Effector memory CD4-positive, alpha-beta T cell (primary cell): ENCODE measurements around the gene MACC1.

Source experiments
- DNase-seq, 3 donors: peaks; one replicate each; pipeline ENCODE4 v3.0.0-alpha.2; 2020
- H3K27ac ChIP-seq: 2 replicates; pipeline ENCODE4 v1.7.0; 2013; ENCODE audit warnings: mild to moderate bottlenecking, low read length, moderate library complexity; ENCODE audit not compliant: insufficient read depth, poor library complexity, severe bottlenecking
- H3K27me3 ChIP-seq: replicated peaks from 2 replicates; pipeline ENCODE4 v1.7.0; 2013; ENCODE audit warnings: mild to moderate bottlenecking, low read length; ENCODE audit not compliant: insufficient read depth, control insufficient read depth, poor library complexity, severe bottlenecking
- H3K36me3 ChIP-seq: 2 replicates; pipeline ENCODE4 v1.7.0; 2013; ENCODE audit warnings: mild to moderate bottlenecking, low read length, moderate library complexity; ENCODE audit not compliant: control insufficient read depth, insufficient read depth
- H3K4me1 ChIP-seq: 2 replicates; pipeline ENCODE4 v1.7.0; 2013; ENCODE audit warnings: low read length, mild to moderate bottlenecking; ENCODE audit not compliant: control insufficient read depth, insufficient read depth, poor library complexity, severe bottlenecking
- H3K4me3 ChIP-seq: 2 replicates; pipeline ENCODE4 v1.7.0; 2013; ENCODE audit warnings: low read length, low read depth, mild to moderate bottlenecking; ENCODE audit not compliant: insufficient read depth, poor library complexity, severe bottlenecking
- H3K9me3 ChIP-seq: 2 replicates; pipeline ENCODE4 v1.7.0; 2013; ENCODE audit warnings: mild to moderate bottlenecking, low read length, moderate library complexity; ENCODE audit not compliant: control insufficient read depth

Gene MACC1

DNA sequence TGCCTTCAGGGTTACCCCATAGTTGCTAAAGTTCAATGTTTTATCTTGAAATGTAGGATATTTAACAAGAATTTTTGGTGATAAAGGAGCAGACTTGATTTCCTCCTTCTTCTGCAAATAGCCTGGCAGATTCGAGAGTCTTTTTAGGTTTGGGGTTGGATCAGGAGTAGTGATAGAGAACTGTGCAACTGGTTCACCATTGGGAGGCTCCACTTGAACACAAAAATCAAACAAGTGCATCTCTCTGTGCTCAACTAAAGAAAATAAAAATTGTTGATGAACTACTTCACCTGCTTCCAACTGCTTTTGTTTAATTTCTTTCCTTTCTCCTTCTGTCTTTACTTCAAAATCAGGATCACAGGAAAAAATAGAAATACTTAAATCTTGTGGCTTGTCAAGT is 58.5 kb downstream of the MACC1 start:
- no peak overlapping the region for H3K27ac ChIP-seq

DNA sequence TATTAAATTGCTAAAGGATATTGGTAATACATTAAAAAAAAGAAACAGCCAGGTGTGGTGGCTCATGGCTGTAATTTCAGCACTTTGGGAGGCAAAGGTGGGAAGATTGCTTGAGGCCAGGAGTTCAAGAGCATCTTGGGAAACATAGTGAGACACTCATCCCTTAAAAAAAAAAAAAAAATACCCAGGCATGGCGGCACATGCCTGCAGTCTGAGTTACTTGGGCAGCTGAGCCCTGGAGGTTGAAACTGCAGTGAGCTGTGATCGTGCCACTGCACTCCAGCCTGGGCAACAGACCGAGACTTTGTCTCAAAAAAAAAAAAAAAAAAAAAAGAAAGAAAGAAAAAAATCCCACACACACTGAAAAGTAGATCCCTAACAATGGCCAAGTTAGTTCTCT is 59.7 kb downstream of the MACC1 start:
- no peak for DNase-seq
- Histone ChIP-seq H3K4me1 (no peaks in the 10 kb centered on the region), H3K9me3 (no peaks in the 10 kb centered on the region), H3K36me3 (no peaks in the 10 kb centered on the region), H3K27ac (no peak overlapping the region), H3K4me3 (no peak overlapping the region), H3K27me3 (no peaks in the 10 kb centered on the region)

More for the DNA sequence above, 58.5 kb downstream of the MACC1 start:
- no peaks in the 10 kb centered on the region for H3K4me1 ChIP-seq
- H3K27me3 ChIP-seq, result no peaks in the 10 kb centered on the region
- no peaks in the 10 kb centered on the region for H3K36me3 ChIP-seq
- H3K9me3 ChIP-seq, result no peaks in the 10 kb centered on the region
- DNase-seq, result no peak
- no peak overlapping the region for H3K4me3 ChIP-seq

DNA sequence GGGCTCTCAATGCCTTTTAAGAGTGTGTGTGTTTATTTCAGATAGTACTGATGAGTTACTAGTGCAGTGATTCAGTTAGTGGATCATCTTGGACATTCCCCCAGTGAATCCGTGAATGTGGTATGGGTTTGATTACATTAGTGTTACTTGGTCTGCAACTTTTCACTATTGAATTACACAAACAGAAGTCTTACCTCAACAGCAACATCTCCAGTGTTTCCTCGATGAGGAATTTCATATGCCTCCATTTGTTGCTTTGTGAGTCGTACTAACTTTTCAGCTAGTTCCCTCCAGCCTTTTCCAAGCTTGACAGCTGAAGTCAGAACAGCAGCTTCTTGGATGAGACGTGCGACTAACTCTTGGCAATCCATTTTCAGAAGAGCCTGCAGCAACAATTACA is 63.2 kb downstream of the MACC1 start:
- H3K9me3 ChIP-seq, result no peaks in the 10 kb centered on the region
- H3K4me1 ChIP-seq, result no peaks in the 10 kb centered on the region
- DNase-seq, result no peak
- H3K4me3 ChIP-seq, result no peak overlapping the region
- H3K36me3 ChIP-seq, result no peaks in the 10 kb centered on the region
- H3K27ac ChIP-seq, result no peak overlapping the region
- H3K27me3 ChIP-seq, result no peaks in the 10 kb centered on the region

DNA sequence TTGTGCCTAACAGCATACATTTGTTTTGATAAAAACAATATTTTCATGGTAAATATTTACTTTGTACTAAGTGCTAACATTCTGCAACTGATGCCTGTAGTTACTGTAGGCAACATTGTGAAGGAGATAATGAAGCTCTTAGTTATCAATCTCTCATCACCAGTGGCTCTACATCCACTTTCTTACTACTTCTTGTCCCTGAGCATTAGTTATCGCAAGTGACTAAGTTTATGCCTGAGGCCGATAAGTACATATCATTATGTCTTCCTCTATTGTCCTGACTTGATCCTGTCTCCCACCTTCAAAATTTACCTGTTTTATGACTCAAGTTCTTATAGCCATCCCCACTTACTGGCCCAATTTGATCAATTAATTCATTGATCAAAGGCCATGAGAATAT is 63.6 kb downstream of the MACC1 start:
- DNase-seq, result no peak
- Histone ChIP-seq H3K27ac (no peak overlapping the region), H3K4me1 (no peaks in the 10 kb centered on the region), H3K9me3 (no peaks in the 10 kb centered on the region), H3K4me3 (no peak overlapping the region), H3K27me3 (no peaks in the 10 kb centered on the region), H3K36me3 (no peaks in the 10 kb centered on the region)

DNA sequence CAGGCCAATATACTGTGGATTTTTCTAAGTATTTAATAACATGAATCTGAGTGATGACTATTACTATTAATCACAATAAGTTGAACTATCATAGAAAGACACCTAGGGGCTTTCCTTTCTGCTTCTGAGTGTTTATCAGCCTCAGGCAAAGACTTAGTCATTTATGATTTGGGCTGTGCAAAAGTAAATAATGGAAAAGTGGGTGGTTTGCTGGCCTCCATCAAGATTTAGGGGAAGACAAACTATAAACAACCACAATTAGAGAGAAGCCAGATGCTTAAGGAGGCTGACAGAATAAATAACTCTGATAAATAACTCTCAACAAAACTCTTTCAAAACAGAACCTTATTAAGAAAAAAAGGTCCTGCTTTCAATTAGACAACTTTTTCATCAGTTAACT is 64.7 kb downstream of the MACC1 start:
- H3K4me3 ChIP-seq, result no peak overlapping the region

DNA sequence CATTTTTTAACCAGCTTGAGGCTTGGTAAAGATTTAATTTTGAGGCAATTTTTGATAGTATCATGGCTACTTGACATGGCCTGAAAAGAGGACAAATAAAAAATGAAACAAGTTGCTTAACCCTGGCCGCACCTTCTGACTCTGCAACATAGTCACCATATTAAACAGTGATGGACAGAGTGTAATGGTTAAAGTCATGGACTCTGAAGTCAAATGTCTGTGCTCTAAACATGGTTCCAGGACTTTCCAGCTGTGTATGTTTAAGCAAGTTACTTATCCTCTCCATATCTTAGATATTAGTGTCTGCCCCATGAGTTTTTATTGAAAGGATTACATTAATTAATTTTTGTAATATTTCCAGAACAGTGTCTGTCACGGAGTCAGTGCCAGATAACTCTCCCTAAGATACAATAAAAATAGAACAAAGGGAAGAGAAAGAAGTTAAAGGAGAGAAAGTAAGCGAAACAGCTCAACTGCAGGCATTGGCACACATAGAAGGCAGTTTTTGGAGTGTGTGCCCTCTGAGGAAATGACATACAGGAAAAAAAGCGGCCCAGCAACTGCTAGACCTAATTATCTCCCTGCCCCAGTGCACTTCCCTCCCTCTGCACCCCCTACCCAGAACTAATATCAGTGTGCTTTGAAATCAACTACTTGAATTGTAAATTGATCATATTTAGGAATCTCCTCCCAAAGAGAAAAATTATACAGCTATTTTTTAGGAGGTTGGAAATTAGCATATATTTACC is 65.3 kb downstream of the MACC1 start:
- no peaks in the 10 kb centered on the region for H3K4me1 ChIP-seq
- H3K36me3 ChIP-seq, result no peaks in the 10 kb centered on the region
- no peak overlapping the region for H3K27ac ChIP-seq
- DNase-seq, result no peak
- H3K9me3 ChIP-seq, result no peaks in the 10 kb centered on the region
- no peaks in the 10 kb centered on the region for H3K27me3 ChIP-seq
- H3K4me3 ChIP-seq, result no peak overlapping the region

More for the DNA sequence above, 64.7 kb downstream of the MACC1 start:
- no peaks in the 10 kb centered on the region for H3K36me3 ChIP-seq
- no peak overlapping the region for H3K27ac ChIP-seq
- no peaks in the 10 kb centered on the region for H3K4me1 ChIP-seq
- H3K9me3 ChIP-seq, result no peaks in the 10 kb centered on the region
- DNase-seq, result no peak
- H3K27me3 ChIP-seq, result no peaks in the 10 kb centered on the region

DNA sequence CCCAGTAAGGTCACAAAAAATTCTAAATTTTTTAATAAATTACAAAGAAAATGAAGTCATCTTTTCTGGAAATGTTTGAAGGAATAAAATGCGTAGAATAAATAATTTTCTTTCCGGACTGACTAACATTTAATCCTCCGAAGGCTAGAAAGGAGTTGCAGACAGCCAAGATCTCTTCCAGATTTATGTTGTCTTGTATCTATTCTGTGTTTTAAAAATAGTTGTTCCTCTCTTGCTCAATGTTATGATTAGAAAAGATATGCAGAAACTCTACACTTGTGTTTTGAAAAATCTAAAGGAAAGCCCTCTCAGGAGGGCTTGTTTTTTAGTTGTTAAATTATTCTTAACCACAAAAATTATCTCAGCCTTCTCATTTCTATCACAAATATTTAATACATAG is 70.7 kb downstream of the MACC1 start:
- Histone ChIP-seq H3K4me3 (no peak overlapping the region), H3K9me3 (no peaks in the 10 kb centered on the region), H3K27me3 (no peaks in the 10 kb centered on the region), H3K27ac (no peak overlapping the region), H3K4me1 (no peaks in the 10 kb centered on the region), H3K36me3 (no peaks in the 10 kb centered on the region)
- no peak for DNase-seq

DNA sequence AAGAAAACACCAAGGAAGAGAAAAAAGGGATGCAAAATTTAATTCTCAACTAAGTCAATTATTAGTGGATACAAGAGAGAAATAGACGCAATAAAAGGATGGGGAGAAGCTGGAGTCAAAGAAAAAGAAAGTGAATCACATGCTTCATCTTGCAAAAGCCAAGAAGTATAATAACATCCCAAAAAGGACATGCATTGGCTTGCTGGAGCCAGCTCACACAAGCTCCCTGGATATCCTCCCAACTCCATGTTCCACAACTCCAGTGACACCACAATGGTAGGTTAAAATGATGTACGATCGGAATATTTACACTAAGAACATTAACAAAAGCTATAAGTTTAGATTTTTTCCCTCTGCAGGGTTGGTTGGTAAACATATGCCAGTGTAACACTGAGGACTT is 72.4 kb downstream of the MACC1 start:
- Histone ChIP-seq H3K27me3 (no peaks in the 10 kb centered on the region), H3K4me3 (no peak overlapping the region), H3K27ac (no peak overlapping the region), H3K4me1 (no peaks in the 10 kb centered on the region), H3K9me3 (no peaks in the 10 kb centered on the region), H3K36me3 (no peaks in the 10 kb centered on the region)
- DNase-seq, result no peak

DNA sequence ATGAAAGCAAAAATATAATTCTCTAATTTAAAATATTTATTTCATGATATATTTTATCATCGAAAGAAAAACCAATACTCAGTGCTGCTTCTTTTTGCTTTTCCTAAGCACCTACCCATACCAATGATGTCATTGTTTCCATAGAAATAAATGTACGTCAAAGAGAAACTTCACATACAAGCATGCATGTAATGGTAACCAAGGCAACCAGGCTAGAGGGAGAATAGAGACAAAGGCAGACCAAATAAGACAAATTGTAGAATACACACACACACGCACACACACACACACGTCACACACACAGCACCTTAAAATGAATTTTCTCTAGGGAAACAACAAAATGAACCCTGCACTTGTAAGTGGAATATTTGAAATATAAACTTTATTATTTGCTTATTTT is 75.5 kb downstream of the MACC1 start:
- DNase-seq, result no peak
- Histone ChIP-seq H3K9me3 (no peaks in the 10 kb centered on the region), H3K27me3 (no peaks in the 10 kb centered on the region), H3K4me3 (no peak overlapping the region), H3K4me1 (no peaks in the 10 kb centered on the region), H3K27ac (no peak overlapping the region), H3K36me3 (no peaks in the 10 kb centered on the region)

DNA sequence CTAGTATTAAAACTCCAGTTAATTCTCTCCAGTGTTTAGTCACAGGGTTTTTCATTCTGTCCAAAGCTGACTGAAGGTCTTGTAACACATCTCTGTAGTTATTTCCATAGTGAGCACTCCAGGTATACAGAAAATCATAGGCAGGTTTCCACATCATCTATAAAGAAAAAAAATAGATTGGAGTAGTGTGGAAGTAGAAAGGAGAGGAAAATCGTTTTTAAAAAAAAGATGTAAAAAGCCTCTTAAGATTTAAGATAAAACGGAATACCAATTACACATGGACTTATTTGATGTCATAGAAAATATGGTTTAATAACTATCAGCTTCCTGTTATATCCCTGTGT is 76.2 kb downstream of the MACC1 start:
- Histone ChIP-seq H3K36me3 (no peaks in the 10 kb centered on the region), H3K4me3 (no peak overlapping the region), H3K4me1 (no peaks in the 10 kb centered on the region), H3K9me3 (no peaks in the 10 kb centered on the region), H3K27ac (no peak overlapping the region), H3K27me3 (no peaks in the 10 kb centered on the region)
- no peak for DNase-seq
